Stomach (tissue), 4 donors: Measurements from ENCODE around the gene SLC5A8.

Experiments
- POLR2A ChIP-seq, 4 donors: fragments of 450-650 bp; IDR thresholded peaks; one replicate each; pipeline ENCODE4 v1.6.1; 2016; ENCODE audit warnings: antibody characterized with exemption in 4 of 4, control low read depth in 2 of 4, mild to moderate bottlenecking in 1 of 4, moderate library complexity in 1 of 4
- POLR2AphosphoS5 ChIP-seq, 3 donors: sonication (generic); formaldehyde crosslinking; IDR thresholded peaks; one replicate each; pipeline ENCODE4 v1.6.1; 2016; ENCODE audit warnings: antibody characterized with exemption in 3 of 3
- TF ChIP-seq, protein P1 (sequence below), 7 experiments: fragments of 450-650 bp in 4 of 7; fragments of 200-600 bp in 3 of 7; sonication (generic) in 3 of 7; IDR thresholded peaks; one replicate each; pipeline ENCODE4 v1.5.1; 2016 to 2019; ENCODE audit warnings: antibody characterized with exemption in 7 of 7, control low read depth in 2 of 7, mild to moderate bottlenecking in 1 of 7

DNA sequence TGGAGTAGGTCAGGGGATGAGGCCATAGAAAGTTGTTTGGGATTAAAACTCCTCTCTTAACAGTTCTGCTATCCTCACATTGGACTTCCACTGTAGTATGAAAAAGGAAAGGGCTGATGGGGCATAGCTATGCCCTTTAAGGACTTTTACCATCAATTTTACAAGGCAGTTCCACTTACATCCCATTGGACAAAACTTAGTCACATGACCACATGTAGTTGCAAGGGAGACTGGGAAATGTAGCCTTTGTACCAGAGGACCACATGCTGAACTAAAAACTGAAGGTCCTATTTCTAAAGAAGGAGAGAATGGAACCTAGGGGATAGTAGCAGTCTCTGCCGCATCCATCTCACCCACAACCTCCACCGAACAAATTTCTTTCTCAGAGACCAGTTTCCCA, 6.8 kb upstream of the SLC5A8 start:
- TF ChIP-seq POLR2AphosphoS5 (IDR thresholded peaks at IDR 0.05) = no peak
- TF ChIP-seq, protein P1, sequence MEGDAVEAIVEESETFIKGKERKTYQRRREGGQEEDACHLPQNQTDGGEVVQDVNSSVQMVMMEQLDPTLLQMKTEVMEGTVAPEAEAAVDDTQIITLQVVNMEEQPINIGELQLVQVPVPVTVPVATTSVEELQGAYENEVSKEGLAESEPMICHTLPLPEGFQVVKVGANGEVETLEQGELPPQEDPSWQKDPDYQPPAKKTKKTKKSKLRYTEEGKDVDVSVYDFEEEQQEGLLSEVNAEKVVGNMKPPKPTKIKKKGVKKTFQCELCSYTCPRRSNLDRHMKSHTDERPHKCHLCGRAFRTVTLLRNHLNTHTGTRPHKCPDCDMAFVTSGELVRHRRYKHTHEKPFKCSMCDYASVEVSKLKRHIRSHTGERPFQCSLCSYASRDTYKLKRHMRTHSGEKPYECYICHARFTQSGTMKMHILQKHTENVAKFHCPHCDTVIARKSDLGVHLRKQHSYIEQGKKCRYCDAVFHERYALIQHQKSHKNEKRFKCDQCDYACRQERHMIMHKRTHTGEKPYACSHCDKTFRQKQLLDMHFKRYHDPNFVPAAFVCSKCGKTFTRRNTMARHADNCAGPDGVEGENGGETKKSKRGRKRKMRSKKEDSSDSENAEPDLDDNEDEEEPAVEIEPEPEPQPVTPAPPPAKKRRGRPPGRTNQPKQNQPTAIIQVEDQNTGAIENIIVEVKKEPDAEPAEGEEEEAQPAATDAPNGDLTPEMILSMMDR (IDR thresholded peaks at IDR 0.05) = no peak
- TF ChIP-seq POLR2A (IDR thresholded peaks at IDR 0.05) = no peak
